ENCODE measurements around the gene LRRC75B. TPM values are rescaled to one million over a fixed set of nuclear protein-coding genes. Genes with fewer than 3 reads are reported as not detected.
A peak's percentile ranks its signal among the peaks of the same experiment; 100 is the strongest.

LRRC75B gene
- total and polyA plus RNA-seq, 2 of the 13 experiments (the other 11 are each of a cell fraction or from before 2014, with no cell fraction given): 11.8 to 34.8 TPM

GRCh38 chr22:24593836-24594568, 1.1 kb upstream of the LRRC75B start (continued):
- TF ChIP-seq ZXDC (CRISPR knock-in tag; IDR thresholded peaks at IDR 0.05): no peak
- no peak for TF ChIP-seq SMAD1 (CRISPR knock-in tag; IDR thresholded peaks at IDR 0.05; ENCODE audit: borderline replicate concordance, low read depth)
- TF ChIP-seq ONECUT2 (CRISPR knock-in tag; IDR thresholded peaks at IDR 0.05): no peak
- TF ChIP-seq ATF7 (IDR thresholded peaks at IDR 0.05): no peak
- TF ChIP-seq ATF7 (CRISPR knock-in tag; IDR thresholded peaks at IDR 0.05): no peak
- TF ChIP-seq SIN3B (IDR thresholded peaks at IDR 0.05; ENCODE audit: low read length): no peak
- no peak for TF ChIP-seq ATAD3A (CRISPR knock-in tag; IDR thresholded peaks at IDR 0.05)
- no peak for TF ChIP-seq ZBTB21 (CRISPR knock-in tag; IDR thresholded peaks at IDR 0.05)
- TF ChIP-seq KDM5A (IDR thresholded peaks at IDR 0.05; ENCODE audit: borderline replicate concordance, low read length): no peak
- peak; percentile 60; the same call in 1 of the 2 replicates for TF ChIP-seq ZSCAN20 (CRISPR knock-in tag; IDR thresholded peaks at IDR 0.05; ENCODE audit: borderline replicate concordance)
- TF ChIP-seq ZNF792 (CRISPR knock-in tag; IDR thresholded peaks at IDR 0.05): peak; percentile 60; the same call in 1 of the 2 replicates
- TF ChIP-seq ZNF17 (CRISPR knock-in tag; IDR thresholded peaks at IDR 0.05): no peak
- no peak for TF ChIP-seq KDM3A (CRISPR knock-in tag; IDR thresholded peaks at IDR 0.05; ENCODE audit: low read depth)
- no peak for TF ChIP-seq TCF7L2 (IDR thresholded peaks at IDR 0.05; ENCODE audit: low read depth, low read length)
- TF ChIP-seq DMAP1 (CRISPR knock-in tag; IDR thresholded peaks at IDR 0.05): no peak
- TF ChIP-seq RFX5 (IDR thresholded peaks at IDR 0.05; ENCODE audit: low read depth, low read length): no peak
- TF ChIP-seq JUN (CRISPR knock-in tag; IDR thresholded peaks at IDR 0.05): no peak
- no peak for TF ChIP-seq DDIT3 (CRISPR knock-in tag; IDR thresholded peaks at IDR 0.05)
- no peak for TF ChIP-seq MLXIP (CRISPR knock-in tag; IDR thresholded peaks at IDR 0.05; ENCODE audit: borderline replicate concordance)

All from HepG2 (cell line).